ENCODE data around the gene ATP6V0A4. TPM values are rescaled to one million over a fixed set of nuclear protein-coding genes. Genes with fewer than 3 reads are reported as not detected.

Gene ATP6V0A4
- total RNA-seq, 1 experiment from 2014 or later, result not detected

DNA sequence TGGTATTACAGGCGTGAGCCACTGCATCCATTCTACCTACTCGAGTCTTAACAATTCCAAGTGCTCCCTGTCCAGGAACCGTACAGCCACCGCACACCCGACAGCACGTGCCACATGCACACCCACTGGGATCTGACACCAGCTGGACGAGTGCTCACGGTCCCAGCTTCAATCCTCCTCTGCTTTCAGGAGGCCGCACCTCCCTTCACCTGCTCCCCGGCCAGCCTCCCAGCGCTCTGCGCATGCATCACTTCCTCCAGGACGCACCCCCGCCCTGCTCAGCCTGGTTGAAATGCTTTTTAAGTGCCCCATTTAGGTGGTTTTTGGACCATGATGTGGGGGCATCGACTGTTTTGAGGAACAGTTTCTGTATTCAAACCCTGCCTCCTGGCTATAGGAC lies 47.5 kb downstream of the ATP6V0A4 start:
- no peak overlapping the region for H3K4me3 ChIP-seq (replicated peaks in 1 of 2; ENCODE audit: low read depth in 1 of 2, low read length in 2 of 2)
- no peaks in the 10 kb centered on the region for H3K9me2 ChIP-seq (ENCODE audit: insufficient read depth)
- no peaks in the 10 kb centered on the region for H3K27me3 ChIP-seq (ENCODE audit: insufficient read depth, low read length)
- peaks cover 6 to 18% of the 10 kb centered on the region in 2 experiments; a peak in 3 of 4 replicates for H3K4me1 ChIP-seq (ENCODE audit: control insufficient read depth in 1 of 2, insufficient read depth in 2 of 2, low read length in 2 of 2)
- ChIA-PET CTCF (interaction anchor here (4.7 kb wide), 1 partner anchor 12 kb away, joined by 14 read pairs; no protein-coding TSS in a partner anchor), RAD21 (ENCODE audit: low non-redundant PET in 1 of 2, low total read pairs in 2 of 2, uncharacterized antibody in 2 of 2, unreplicated experiment in 2 of 2) (no interaction called here), POLR2A (no interaction called here)
- H4K20me1 ChIP-seq (ENCODE audit: insufficient read depth), result no peaks in the 10 kb centered on the region
- TF ChIP-seq FOSL1 (IDR thresholded peaks at IDR 0.05; ENCODE audit: low read depth) (no peak), YY1 (IDR thresholded peaks at IDR 0.05; ENCODE audit: extremely low read depth, insufficient replicate concordance, low read depth, low read length) (no peak), ZNF274 (IDR thresholded peaks at IDR 0.05; ENCODE audit: low read depth, low read length) (no peak), CEBPB (IDR thresholded peaks at IDR 0.05; ENCODE audit: low read depth) (no peak), EZH2 (IDR thresholded peaks at IDR 0.05) (no peak), CBX3 (IDR thresholded peaks at IDR 0.05; ENCODE audit: low read depth) (no peak), POLR2A (IDR thresholded peaks at IDR 0.05; ENCODE audit: borderline replicate concordance, extremely low read depth, insufficient read depth, insufficient read length) (no peak), EZH2phosphoT487 (IDR thresholded peaks at IDR 0.05; ENCODE audit: borderline replicate concordance) (no peak), ELF1 (IDR thresholded peaks at IDR 0.05; ENCODE audit: borderline replicate concordance, low read depth) (no peak), EGR1 (IDR thresholded peaks at IDR 0.05; ENCODE audit: low read depth) (no peak), ZFX (IDR thresholded peaks at IDR 0.05) (no peak), TCF7L2 (IDR thresholded peaks at IDR 0.05; ENCODE audit: borderline replicate concordance, extremely low read depth, insufficient read depth, insufficient read length) (no peak), SP1 (IDR thresholded peaks at IDR 0.05; ENCODE audit: low read depth) (no peak)
- TF ChIP-seq, protein P1, sequence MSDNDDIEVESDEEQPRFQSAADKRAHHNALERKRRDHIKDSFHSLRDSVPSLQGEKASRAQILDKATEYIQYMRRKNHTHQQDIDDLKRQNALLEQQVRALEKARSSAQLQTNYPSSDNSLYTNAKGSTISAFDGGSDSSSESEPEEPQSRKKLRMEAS (IDR thresholded peaks at IDR 0.05), result no peak
- TF ChIP-seq, protein P2, sequence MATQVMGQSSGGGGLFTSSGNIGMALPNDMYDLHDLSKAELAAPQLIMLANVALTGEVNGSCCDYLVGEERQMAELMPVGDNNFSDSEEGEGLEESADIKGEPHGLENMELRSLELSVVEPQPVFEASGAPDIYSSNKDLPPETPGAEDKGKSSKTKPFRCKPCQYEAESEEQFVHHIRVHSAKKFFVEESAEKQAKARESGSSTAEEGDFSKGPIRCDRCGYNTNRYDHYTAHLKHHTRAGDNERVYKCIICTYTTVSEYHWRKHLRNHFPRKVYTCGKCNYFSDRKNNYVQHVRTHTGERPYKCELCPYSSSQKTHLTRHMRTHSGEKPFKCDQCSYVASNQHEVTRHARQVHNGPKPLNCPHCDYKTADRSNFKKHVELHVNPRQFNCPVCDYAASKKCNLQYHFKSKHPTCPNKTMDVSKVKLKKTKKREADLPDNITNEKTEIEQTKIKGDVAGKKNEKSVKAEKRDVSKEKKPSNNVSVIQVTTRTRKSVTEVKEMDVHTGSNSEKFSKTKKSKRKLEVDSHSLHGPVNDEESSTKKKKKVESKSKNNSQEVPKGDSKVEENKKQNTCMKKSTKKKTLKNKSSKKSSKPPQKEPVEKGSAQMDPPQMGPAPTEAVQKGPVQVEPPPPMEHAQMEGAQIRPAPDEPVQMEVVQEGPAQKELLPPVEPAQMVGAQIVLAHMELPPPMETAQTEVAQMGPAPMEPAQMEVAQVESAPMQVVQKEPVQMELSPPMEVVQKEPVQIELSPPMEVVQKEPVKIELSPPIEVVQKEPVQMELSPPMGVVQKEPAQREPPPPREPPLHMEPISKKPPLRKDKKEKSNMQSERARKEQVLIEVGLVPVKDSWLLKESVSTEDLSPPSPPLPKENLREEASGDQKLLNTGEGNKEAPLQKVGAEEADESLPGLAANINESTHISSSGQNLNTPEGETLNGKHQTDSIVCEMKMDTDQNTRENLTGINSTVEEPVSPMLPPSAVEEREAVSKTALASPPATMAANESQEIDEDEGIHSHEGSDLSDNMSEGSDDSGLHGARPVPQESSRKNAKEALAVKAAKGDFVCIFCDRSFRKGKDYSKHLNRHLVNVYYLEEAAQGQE (IDR thresholded peaks at IDR 0.05; ENCODE audit: low read depth), result no peak
- ATAC-seq (no peak), DNase-seq (ENCODE audit: low read depth, low spot score) (no peak)
- no peak overlapping the region for H3K4me2 ChIP-seq (ENCODE audit: low read length)
- H3K79me2 ChIP-seq (ENCODE audit: insufficient read depth, low read length), result no peaks in the 10 kb centered on the region
- no peak overlapping the region for H2AFZ ChIP-seq (ENCODE audit: low read depth, low read length, poor library complexity, severe bottlenecking)
- H3K36me3 ChIP-seq (ENCODE audit: control insufficient read depth in 1 of 2, insufficient read depth in 2 of 2, low read length in 2 of 2), result no peaks in the 10 kb centered on the region
- H3K9me3 ChIP-seq (ENCODE audit: control insufficient read depth in 1 of 2, insufficient read depth in 1 of 2, low read depth in 1 of 2, low read length in 2 of 2), result no peaks in the 10 kb centered on the region
- no peak overlapping the region for H3K27ac ChIP-seq (ENCODE audit: low read depth, low read length)
- intact Hi-C loops (cut with micrococcal nuclease), result no loop called here
- no peak overlapping the region for H3K9ac ChIP-seq (ENCODE audit: low read length)
- BruUV-seq (replicated peaks), result no TSS peak
